Gastroesophageal sphincter (tissue), 4 donors: Measurements from ENCODE around the gene ASB2. TPM values are rescaled to one million over a fixed set of nuclear protein-coding genes. Genes with fewer than 3 reads are reported as not detected.

Experiments
- ATAC-seq: fragments of 150-250 bp; one replicate; pipeline ENCODE4 v1.9.1; 2016; ENCODE audit warnings: mild to moderate bottlenecking, moderate library complexity
- H3K27ac ChIP-seq, 4 donors: fragments of 200-600 bp; sonication (generic) in 3 of 4; 1 replicate in 3 of 4; 2 replicates in 1 of 4; pipeline ENCODE4 v1.5.1; 2016 to 2019
- H3K27me3 ChIP-seq: fragments of 200-600 bp; sonication (generic); one replicate; pipeline ENCODE4 v1.5.1; 2019
- H3K36me3 ChIP-seq, 2 donors: fragments of 200-600 bp; sonication (generic); one replicate each; pipeline ENCODE4 v1.5.1; 2019; ENCODE audit warnings: control low read depth in 1 of 2
- H3K4me1 ChIP-seq, 3 donors: fragments of 200-600 bp; sonication (generic); 1 replicate in 2 of 3; 2 replicates in 1 of 3; pipeline ENCODE4 v1.5.1; 2016 to 2019; ENCODE audit warnings: control low read depth in 2 of 3
- H3K4me3 ChIP-seq, 2 donors: fragments of 200-600 bp; sonication (generic); one replicate each; pipeline ENCODE4 v1.5.1; 2019; ENCODE audit warnings: mild to moderate bottlenecking in 1 of 2, moderate library complexity in 1 of 2
- H3K9me3 ChIP-seq, 3 donors: fragments of 200-600 bp; sonication (generic); one replicate each; pipeline ENCODE4 v1.5.1; 2017 to 2019; ENCODE audit warnings: control low read depth in 2 of 3
- CTCF ChIP-seq, 4 experiments: fragments of 200-600 bp in 2 of 4; fragments of 450-650 bp in 2 of 4; sonication (generic) in 1 of 4; IDR thresholded peaks; one replicate each; pipeline ENCODE4 v1.5.1; 2017 to 2019; ENCODE audit warnings: antibody characterized with exemption in 4 of 4, mild to moderate bottlenecking in 2 of 4, moderate library complexity in 2 of 4
- EP300 ChIP-seq: sonication (generic); formaldehyde crosslinking; IDR thresholded peaks from one replicate; pipeline ENCODE4 v1.6.1; 2017; ENCODE audit warnings: antibody characterized with exemption, mild to moderate bottlenecking
- POLR2A ChIP-seq, 2 donors: fragments of 450-650 bp; IDR thresholded peaks; one replicate each; pipeline ENCODE4 v1.6.1; 2017; ENCODE audit warnings: antibody characterized with exemption in 2 of 2, mild to moderate bottlenecking in 2 of 2, moderate library complexity in 1 of 2
- POLR2AphosphoS5 ChIP-seq: sonication (generic); formaldehyde crosslinking; IDR thresholded peaks from one replicate; pipeline ENCODE4 v1.6.1; 2017; ENCODE audit warnings: antibody characterized with exemption
- WGBS, 2 donors: methylation state at CpG; one replicate each; pipeline ENCODE4 v1.1.5; 2018; ENCODE audit warnings: low coverage in 1 of 2; 5-methylcytosine and 5-hydroxymethylcytosine counted together
- total RNA-seq, 4 donors: library from RNA; depleted of rRNA; stranded (reverse); fragments of >200 nt; gene quantifications; one replicate each; pipeline ENCODE4 v1.1.0, GENCODE V29; 2016

Gene ASB2
- total RNA-seq, 4 donors from 2014 or later: 118 to 208 (median 120) TPM

GRCh38 chr14:93903342-93904184 is 72.8 kb downstream of the ASB2 start:
- H3K27ac ChIP-seq: no peak overlapping the region
- peaks cover 17% of the 10 kb centered on the region for H3K27me3 ChIP-seq
- TF ChIP-seq CTCF (IDR thresholded peaks at IDR 0.05) (peak in 1 of 4 experiments; percentile 57), POLR2A (IDR thresholded peaks at IDR 0.05) (no peak)
- no peak overlapping the region for H3K4me3 ChIP-seq
- 41 to 45% methylated on average over 6 to 12 of the region's 15 CpGs for WGBS, 2 donors
- peaks cover 0 to 4% (median 0%) of the 10 kb centered on the region in 3 donors for H3K4me1 ChIP-seq
- no peaks in the 10 kb centered on the region for H3K9me3 ChIP-seq
- H3K36me3 ChIP-seq: no peaks in the 10 kb centered on the region
- no peak for ATAC-seq

- peaks cover 0 to 4% (median 0%) of the 10 kb centered on the region in 3 donors for H3K4me1 ChIP-seq
- WGBS, 2 donors: 89 to 100% methylated on average over 2 to 6 of the region's 13 CpGs
- no peaks in the 10 kb centered on the region for H3K9me3 ChIP-seq
- H3K4me3 ChIP-seq: no peak overlapping the region
- TF ChIP-seq EP300: no peak
- no peak for TF ChIP-seq CTCF (IDR thresholded peaks at IDR 0.05)
- no peak for TF ChIP-seq POLR2A (IDR thresholded peaks at IDR 0.05)
- TF ChIP-seq POLR2AphosphoS5: no peak
- no peak overlapping the region for H3K27ac ChIP-seq
- H3K27me3 ChIP-seq: peaks cover 17% of the 10 kb centered on the region
- no peak for ATAC-seq
- H3K36me3 ChIP-seq: no peaks in the 10 kb centered on the region
These were observed 73.6 kb downstream of the ASB2 start for GRCh38 chr14:93902619-93903307.

GRCh38 chr14:93901813-93902212 is 74.6 kb downstream of the ASB2 start:
- TF ChIP-seq POLR2AphosphoS5: no peak
- no peak for TF ChIP-seq CTCF (IDR thresholded peaks at IDR 0.05)
- no peak for TF ChIP-seq POLR2A (IDR thresholded peaks at IDR 0.05)
- no peak for TF ChIP-seq EP300
- Histone ChIP-seq H3K36me3 (no peaks in the 10 kb centered on the region), H3K27ac (no peak overlapping the region), H3K9me3 (no peaks in the 10 kb centered on the region), H3K27me3 (peaks cover 17% of the 10 kb centered on the region), H3K4me3 (no peak overlapping the region), H3K4me1 (peaks cover 0 to 4% (median 0%) of the 10 kb centered on the region in 3 donors)
- WGBS, 2 donors: 40 to 50% methylated on average over 2 to 6 of the region's 6 CpGs
- ATAC-seq: no peak

- no peak overlapping the region for H3K4me3 ChIP-seq
- no peak for ATAC-seq
- no peaks in the 10 kb centered on the region for H3K9me3 ChIP-seq
- H3K27me3 ChIP-seq: peaks cover 13% of the 10 kb centered on the region
- no peak overlapping the region for H3K27ac ChIP-seq
- peaks cover 0 to 6% (median 0%) of the 10 kb centered on the region in 3 donors for H3K4me1 ChIP-seq
- no peaks in the 10 kb centered on the region for H3K36me3 ChIP-seq
- TF ChIP-seq POLR2AphosphoS5: no peak
- 100% methylated on average over 5 of the region's 5 CpGs; no CpG with 5 or more reads in 1 of the 2 donors for WGBS, 2 donors
These were observed 77.6 kb downstream of the ASB2 start for GRCh38 chr14:93898731-93899130.

- WGBS, 2 donors: 89% methylated on average over 5 of the region's 15 CpGs; no CpG with 5 or more reads in 1 of the 2 donors
- peaks cover 8% of the 10 kb centered on the region for H3K27me3 ChIP-seq
- ATAC-seq: no peak
- TF ChIP-seq POLR2A (IDR thresholded peaks at IDR 0.05) (no peak), EP300 (no peak), POLR2AphosphoS5 (no peak), CTCF (IDR thresholded peaks at IDR 0.05) (no peak)
- H3K36me3 ChIP-seq: no peaks in the 10 kb centered on the region
- H3K27ac ChIP-seq: no peak overlapping the region
- no peak overlapping the region for H3K4me3 ChIP-seq
- H3K4me1 ChIP-seq: peaks cover 0 to 12% (median 6%) of the 10 kb centered on the region in 3 donors
- H3K9me3 ChIP-seq: no peaks in the 10 kb centered on the region
These were observed 78.2 kb downstream of the ASB2 start for GRCh38 chr14:93898081-93898611.
